HCT116 (cell line): ENCODE data around the gene HEPACAM.

ENCODE experiments used
- CBX3 ChIP-seq: IDR thresholded peaks from 2 replicates; pipeline ENCODE4 v1.6.1; 2012; ENCODE audit warnings: low read depth
- CEBPB ChIP-seq: IDR thresholded peaks from 2 replicates; pipeline ENCODE4 v1.6.1; 2012; ENCODE audit warnings: low read depth
- EZH2 ChIP-seq: fragments of 200-600 bp; sonication (generic); IDR thresholded peaks from 2 replicates; pipeline ENCODE4 v1.6.1; 2017; ENCODE audit warnings: antibody characterized with exemption, mixed run types
- POLR2AphosphoS5 ChIP-seq: IDR thresholded peaks from 2 replicates; pipeline ENCODE4 v1.6.1; 2011; ENCODE audit warnings: mild to moderate bottlenecking, low read depth, low read length, moderate library complexity
- RAD21 ChIP-seq: IDR thresholded peaks from 2 replicates; pipeline ENCODE4 v1.6.1; 2012; ENCODE audit warnings: low read depth, mild to moderate bottlenecking
- TCF7L2 ChIP-seq: IDR thresholded peaks from 2 replicates; pipeline ENCODE4 v1.7.0; 2011; ENCODE audit warnings: borderline replicate concordance, inconsistent platforms; ENCODE audit not compliant: insufficient read depth, insufficient read length; ENCODE audit errors: extremely low read depth
- TF ChIP-seq, protein P1 (sequence below), 3 experiments: fragments of 200-600 bp in 1 of 3; sonication (generic) in 1 of 3; IDR thresholded peaks in 2 of 3; conservative IDR thresholded peaks in 1 of 3; 2 replicates each; pipeline ENCODE4 v1.5.1; 2012 to 2017; ENCODE audit warnings: low read depth in 2 of 3, low read length in 2 of 3, antibody characterized with exemption in 1 of 3, borderline replicate concordance in 1 of 3, control low read depth in 1 of 3, mild to moderate bottlenecking in 1 of 3, mixed read lengths in 1 of 3, mixed run types in 1 of 3, moderate library complexity in 1 of 3; ENCODE audit not compliant: insufficient read depth in 1 of 3
- TF ChIP-seq, protein P2 (sequence below): IDR thresholded peaks from 2 replicates; pipeline ENCODE4 v1.6.1; 2012
- TF ChIP-seq, protein P3 (sequence below): IDR thresholded peaks from 2 replicates; pipeline ENCODE4 v1.6.1; 2011; ENCODE audit warnings: mild to moderate bottlenecking, low read length, moderate library complexity; ENCODE audit not compliant: insufficient replicate concordance; ENCODE audit errors: extremely low read depth

- TF ChIP-seq EZH2 (no peak), TCF7L2 (no peak), RAD21 (no peak), POLR2AphosphoS5 (no peak), CEBPB (no peak), CBX3 (no peak)
- TF ChIP-seq, protein P1, sequence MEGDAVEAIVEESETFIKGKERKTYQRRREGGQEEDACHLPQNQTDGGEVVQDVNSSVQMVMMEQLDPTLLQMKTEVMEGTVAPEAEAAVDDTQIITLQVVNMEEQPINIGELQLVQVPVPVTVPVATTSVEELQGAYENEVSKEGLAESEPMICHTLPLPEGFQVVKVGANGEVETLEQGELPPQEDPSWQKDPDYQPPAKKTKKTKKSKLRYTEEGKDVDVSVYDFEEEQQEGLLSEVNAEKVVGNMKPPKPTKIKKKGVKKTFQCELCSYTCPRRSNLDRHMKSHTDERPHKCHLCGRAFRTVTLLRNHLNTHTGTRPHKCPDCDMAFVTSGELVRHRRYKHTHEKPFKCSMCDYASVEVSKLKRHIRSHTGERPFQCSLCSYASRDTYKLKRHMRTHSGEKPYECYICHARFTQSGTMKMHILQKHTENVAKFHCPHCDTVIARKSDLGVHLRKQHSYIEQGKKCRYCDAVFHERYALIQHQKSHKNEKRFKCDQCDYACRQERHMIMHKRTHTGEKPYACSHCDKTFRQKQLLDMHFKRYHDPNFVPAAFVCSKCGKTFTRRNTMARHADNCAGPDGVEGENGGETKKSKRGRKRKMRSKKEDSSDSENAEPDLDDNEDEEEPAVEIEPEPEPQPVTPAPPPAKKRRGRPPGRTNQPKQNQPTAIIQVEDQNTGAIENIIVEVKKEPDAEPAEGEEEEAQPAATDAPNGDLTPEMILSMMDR (IDR thresholded peaks at IDR 0.05 in 2 of 3, conservative IDR thresholded peaks at IDR 0.05 in 1 of 3; ENCODE audit: borderline replicate concordance in 1 of 3, insufficient read depth in 1 of 3, low read depth in 2 of 3, low read length in 2 of 3) = no peak
- TF ChIP-seq, protein P2, sequence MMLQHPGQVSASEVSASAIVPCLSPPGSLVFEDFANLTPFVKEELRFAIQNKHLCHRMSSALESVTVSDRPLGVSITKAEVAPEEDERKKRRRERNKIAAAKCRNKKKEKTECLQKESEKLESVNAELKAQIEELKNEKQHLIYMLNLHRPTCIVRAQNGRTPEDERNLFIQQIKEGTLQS = no peak
- TF ChIP-seq, protein P3, sequence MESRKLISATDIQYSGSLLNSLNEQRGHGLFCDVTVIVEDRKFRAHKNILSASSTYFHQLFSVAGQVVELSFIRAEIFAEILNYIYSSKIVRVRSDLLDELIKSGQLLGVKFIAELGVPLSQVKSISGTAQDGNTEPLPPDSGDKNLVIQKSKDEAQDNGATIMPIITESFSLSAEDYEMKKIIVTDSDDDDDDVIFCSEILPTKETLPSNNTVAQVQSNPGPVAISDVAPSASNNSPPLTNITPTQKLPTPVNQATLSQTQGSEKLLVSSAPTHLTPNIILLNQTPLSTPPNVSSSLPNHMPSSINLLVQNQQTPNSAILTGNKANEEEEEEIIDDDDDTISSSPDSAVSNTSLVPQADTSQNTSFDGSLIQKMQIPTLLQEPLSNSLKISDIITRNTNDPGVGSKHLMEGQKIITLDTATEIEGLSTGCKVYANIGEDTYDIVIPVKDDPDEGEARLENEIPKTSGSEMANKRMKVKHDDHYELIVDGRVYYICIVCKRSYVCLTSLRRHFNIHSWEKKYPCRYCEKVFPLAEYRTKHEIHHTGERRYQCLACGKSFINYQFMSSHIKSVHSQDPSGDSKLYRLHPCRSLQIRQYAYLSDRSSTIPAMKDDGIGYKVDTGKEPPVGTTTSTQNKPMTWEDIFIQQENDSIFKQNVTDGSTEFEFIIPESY = no peak
These were observed 53.3 kb downstream of the HEPACAM start for GRCh38 chr11:124882339-124883071.
